Measurements from ENCODE around the gene B4GALNT3.
A peak's percentile ranks its signal among the peaks of the same experiment; 100 is the strongest.
"Not testable (repeated sequence)": the region's sequence is repeated elsewhere in the genome, so short reads cannot be mapped to it uniquely, and the experiment has no call there.

The B4GALNT3 gene

GRCh38 chr12:459430-460258, at the start of gene B4GALNT3:
TSS of gene B4GALNT3 (plus strand) at chr12:459939. CDS start at chr12:460377, 438 bp downstream.
- H3K27ac Mint-ChIP-seq: no peak within 1 kb of the TSS
- no peaks in the 10 kb centered on the region for H3K9me3 Mint-ChIP-seq

GRCh38 chr12:414859-415258, 44.9 kb upstream of the B4GALNT3 start:
- H3K36me3 Mint-ChIP-seq: peaks cover 16% of the 10 kb centered on the region
- no peaks in the 10 kb centered on the region for H3K27me3 Mint-ChIP-seq
- no peaks in the 10 kb centered on the region for H3K9me3 Mint-ChIP-seq
- H3K4me3 Mint-ChIP-seq: no peak overlapping the region
- H3K27ac Mint-ChIP-seq: no peak overlapping the region
- H3K4me1 Mint-ChIP-seq: no peaks in the 10 kb centered on the region

More at GRCh38 chr12:459430-460258, at the start of gene B4GALNT3:
- peaks cover 15% of the 10 kb centered on the region for H3K27me3 Mint-ChIP-seq
- peak within 1 kb of the TSS; percentile 91 for H3K4me3 Mint-ChIP-seq
- peaks cover 16% of the 10 kb centered on the region for H3K4me1 Mint-ChIP-seq
- H3K36me3 Mint-ChIP-seq: no peaks in the 10 kb centered on the region

GRCh38 chr12:418432-418831, 41.3 kb upstream of the B4GALNT3 start:
- H3K4me1 Mint-ChIP-seq: no peaks in the 10 kb centered on the region
- H3K27me3 Mint-ChIP-seq: no peaks in the 10 kb centered on the region
- H3K4me3 Mint-ChIP-seq: no peak overlapping the region
- no peak overlapping the region for H3K27ac Mint-ChIP-seq
- peaks cover 16% of the 10 kb centered on the region for H3K36me3 Mint-ChIP-seq
- H3K9me3 Mint-ChIP-seq: no peaks in the 10 kb centered on the region

- Mint-ChIP-seq H3K27me3 (no peaks in the 10 kb centered on the region), H3K36me3 (peaks cover 13% of the 10 kb centered on the region), H3K27ac (no peak overlapping the region), H3K4me1 (no peaks in the 10 kb centered on the region), H3K9me3 (no peaks in the 10 kb centered on the region), H3K4me3 (no peak overlapping the region)
These were observed 37.2 kb upstream of the B4GALNT3 start for GRCh38 chr12:422526-422925.

GRCh38 chr12:435737-436136, 24.0 kb upstream of the B4GALNT3 start:
- H3K27ac Mint-ChIP-seq, H3K9me3 Mint-ChIP-seq, H3K4me3 Mint-ChIP-seq, H3K27me3 Mint-ChIP-seq, H3K4me1 Mint-ChIP-seq: not testable (repeated sequence)
- peaks cover 20% of the 10 kb centered on the region for H3K36me3 Mint-ChIP-seq

- Mint-ChIP-seq H3K4me3 (no peak overlapping the region), H3K9me3 (no peaks in the 10 kb centered on the region), H3K27me3 (no peaks in the 10 kb centered on the region), H3K27ac (no peak overlapping the region), H3K4me1 (no peaks in the 10 kb centered on the region), H3K36me3 (peaks cover 2% of the 10 kb centered on the region)
These were observed 17.4 kb upstream of the B4GALNT3 start for GRCh38 chr12:442235-442884.

GRCh38 chr12:447141-447540, 12.6 kb upstream of the B4GALNT3 start:
- Mint-ChIP-seq H3K4me3 (no peak overlapping the region), H3K27me3 (no peaks in the 10 kb centered on the region), H3K4me1 (no peaks in the 10 kb centered on the region), H3K36me3 (no peaks in the 10 kb centered on the region), H3K9me3 (no peaks in the 10 kb centered on the region), H3K27ac (no peak overlapping the region)

- no peaks in the 10 kb centered on the region for H3K9me3 Mint-ChIP-seq
These were observed 10.5 kb upstream of the B4GALNT3 start for GRCh38 chr12:449203-449602.

GRCh38 chr12:450438-450837, 9.3 kb upstream of the B4GALNT3 start:
- H3K4me1 Mint-ChIP-seq: no peaks in the 10 kb centered on the region
- no peaks in the 10 kb centered on the region for H3K9me3 Mint-ChIP-seq
- no peaks in the 10 kb centered on the region for H3K36me3 Mint-ChIP-seq
- no peaks in the 10 kb centered on the region for H3K27me3 Mint-ChIP-seq
- H3K4me3 Mint-ChIP-seq: no peak overlapping the region
- H3K27ac Mint-ChIP-seq: no peak overlapping the region

More at GRCh38 chr12:449203-449602, 10.5 kb upstream of the B4GALNT3 start:
- Mint-ChIP-seq H3K4me1 (no peaks in the 10 kb centered on the region), H3K36me3 (no peaks in the 10 kb centered on the region), H3K27me3 (no peaks in the 10 kb centered on the region), H3K27ac (no peak overlapping the region), H3K4me3 (no peak overlapping the region)

- Mint-ChIP-seq H3K9me3 (no peaks in the 10 kb centered on the region), H3K27ac (no peak overlapping the region), H3K36me3 (no peaks in the 10 kb centered on the region), H3K4me1 (no peaks in the 10 kb centered on the region), H3K27me3 (no peaks in the 10 kb centered on the region), H3K4me3 (no peak overlapping the region)
These were observed 7.0 kb upstream of the B4GALNT3 start for GRCh38 chr12:452667-453210.

- Mint-ChIP-seq H3K36me3 (no peaks in the 10 kb centered on the region), H3K27me3 (peaks cover 8% of the 10 kb centered on the region), H3K9me3 (no peaks in the 10 kb centered on the region), H3K4me1 (peaks cover 11% of the 10 kb centered on the region), H3K27ac (no peak overlapping the region), H3K4me3 (no peak overlapping the region)
These were observed 4.9 kb upstream of the B4GALNT3 start for GRCh38 chr12:454833-455232.

GRCh38 chr12:455821-456220, 3.9 kb upstream of the B4GALNT3 start:
- H3K36me3 Mint-ChIP-seq: no peaks in the 10 kb centered on the region
- H3K9me3 Mint-ChIP-seq: no peaks in the 10 kb centered on the region
- no peak overlapping the region for H3K4me3 Mint-ChIP-seq
- H3K27me3 Mint-ChIP-seq: peaks cover 8% of the 10 kb centered on the region
- H3K27ac Mint-ChIP-seq: no peak overlapping the region
- peaks cover 11% of the 10 kb centered on the region for H3K4me1 Mint-ChIP-seq

- peaks cover 16% of the 10 kb centered on the region for H3K4me1 Mint-ChIP-seq
- H3K27me3 Mint-ChIP-seq: peaks cover 15% of the 10 kb centered on the region
- H3K9me3 Mint-ChIP-seq: no peaks in the 10 kb centered on the region
- H3K27ac Mint-ChIP-seq: no peak overlapping the region
- H3K4me3 Mint-ChIP-seq: no peak overlapping the region
- no peaks in the 10 kb centered on the region for H3K36me3 Mint-ChIP-seq
These were observed 2.1 kb upstream of the B4GALNT3 start for GRCh38 chr12:457676-458075.

- H3K36me3 Mint-ChIP-seq: no peaks in the 10 kb centered on the region
- no peak overlapping the region for H3K27ac Mint-ChIP-seq
- H3K4me3 Mint-ChIP-seq: peak overlapping the region; percentile 71
- peaks cover 15% of the 10 kb centered on the region for H3K27me3 Mint-ChIP-seq
- no peaks in the 10 kb centered on the region for H3K9me3 Mint-ChIP-seq
- H3K4me1 Mint-ChIP-seq: peaks cover 16% of the 10 kb centered on the region
These were observed 699 bp upstream of the B4GALNT3 start for GRCh38 chr12:459050-459429.

- peaks cover 16% of the 10 kb centered on the region for H3K4me1 Mint-ChIP-seq
- H3K9me3 Mint-ChIP-seq: no peaks in the 10 kb centered on the region
- H3K4me3 Mint-ChIP-seq: peak overlapping the region; percentile 91
- H3K27ac Mint-ChIP-seq: peak overlapping the region; percentile 78
- H3K27me3 Mint-ChIP-seq: peaks cover 15% of the 10 kb centered on the region
- H3K36me3 Mint-ChIP-seq: no peaks in the 10 kb centered on the region
These were observed 807 bp downstream of the B4GALNT3 start for GRCh38 chr12:460261-461230.

Data from activated naive CD4-positive, alpha-beta T cell treated with anti-CD3 and anti-CD28 coated beads, Interleukin-2, amount 50 U/mL, for 24 hours (primary cell).